Fibroblast of mammary gland (primary cell): Measurements from ENCODE around the gene HECTD2.

ENCODE experiments used
- DNase-seq: peaks from one replicate; pipeline ENCODE4 v3.0.0-alpha.2; 2010; ENCODE audit warnings: low read depth
- H3K4me3 ChIP-seq: 2 replicates; pipeline ENCODE4 v1.5.1; 2011; ENCODE audit warnings: low read depth, mild to moderate bottlenecking, low read length, moderate library complexity; ENCODE audit not compliant: control insufficient read depth
- TF ChIP-seq, protein P1 (sequence below): conservative IDR thresholded peaks from 2 replicates; pipeline ENCODE4 v1.5.1; 2011; ENCODE audit warnings: low read depth, low read length, inconsistent platforms; ENCODE audit not compliant: control insufficient read depth, insufficient read depth

Gene HECTD2

DNA sequence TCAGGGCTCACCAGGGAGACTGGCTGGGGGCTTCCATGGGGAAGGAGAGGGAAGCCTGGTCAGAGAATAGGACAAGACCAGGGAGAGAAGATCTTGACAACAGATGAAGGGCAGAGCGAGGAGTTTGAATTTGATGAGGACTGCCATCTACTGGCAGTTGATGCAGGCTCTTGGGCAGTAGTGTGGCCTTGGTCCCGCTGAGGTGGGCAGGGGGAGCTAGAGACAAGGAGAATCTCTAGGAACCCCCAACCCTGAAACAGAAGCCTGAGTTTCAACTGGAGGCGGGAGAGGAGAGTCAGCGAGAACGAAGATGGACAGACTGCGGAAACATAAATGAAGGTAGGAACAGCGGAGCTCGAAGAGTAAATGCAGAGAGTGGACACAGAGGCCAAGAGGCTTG, 141.7 kb downstream of the HECTD2 start:
- no peak overlapping the region for H3K4me3 ChIP-seq
- TF ChIP-seq, protein P1, sequence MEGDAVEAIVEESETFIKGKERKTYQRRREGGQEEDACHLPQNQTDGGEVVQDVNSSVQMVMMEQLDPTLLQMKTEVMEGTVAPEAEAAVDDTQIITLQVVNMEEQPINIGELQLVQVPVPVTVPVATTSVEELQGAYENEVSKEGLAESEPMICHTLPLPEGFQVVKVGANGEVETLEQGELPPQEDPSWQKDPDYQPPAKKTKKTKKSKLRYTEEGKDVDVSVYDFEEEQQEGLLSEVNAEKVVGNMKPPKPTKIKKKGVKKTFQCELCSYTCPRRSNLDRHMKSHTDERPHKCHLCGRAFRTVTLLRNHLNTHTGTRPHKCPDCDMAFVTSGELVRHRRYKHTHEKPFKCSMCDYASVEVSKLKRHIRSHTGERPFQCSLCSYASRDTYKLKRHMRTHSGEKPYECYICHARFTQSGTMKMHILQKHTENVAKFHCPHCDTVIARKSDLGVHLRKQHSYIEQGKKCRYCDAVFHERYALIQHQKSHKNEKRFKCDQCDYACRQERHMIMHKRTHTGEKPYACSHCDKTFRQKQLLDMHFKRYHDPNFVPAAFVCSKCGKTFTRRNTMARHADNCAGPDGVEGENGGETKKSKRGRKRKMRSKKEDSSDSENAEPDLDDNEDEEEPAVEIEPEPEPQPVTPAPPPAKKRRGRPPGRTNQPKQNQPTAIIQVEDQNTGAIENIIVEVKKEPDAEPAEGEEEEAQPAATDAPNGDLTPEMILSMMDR, result peak; percentile 80
- peak; percentile 72 for DNase-seq

DNA sequence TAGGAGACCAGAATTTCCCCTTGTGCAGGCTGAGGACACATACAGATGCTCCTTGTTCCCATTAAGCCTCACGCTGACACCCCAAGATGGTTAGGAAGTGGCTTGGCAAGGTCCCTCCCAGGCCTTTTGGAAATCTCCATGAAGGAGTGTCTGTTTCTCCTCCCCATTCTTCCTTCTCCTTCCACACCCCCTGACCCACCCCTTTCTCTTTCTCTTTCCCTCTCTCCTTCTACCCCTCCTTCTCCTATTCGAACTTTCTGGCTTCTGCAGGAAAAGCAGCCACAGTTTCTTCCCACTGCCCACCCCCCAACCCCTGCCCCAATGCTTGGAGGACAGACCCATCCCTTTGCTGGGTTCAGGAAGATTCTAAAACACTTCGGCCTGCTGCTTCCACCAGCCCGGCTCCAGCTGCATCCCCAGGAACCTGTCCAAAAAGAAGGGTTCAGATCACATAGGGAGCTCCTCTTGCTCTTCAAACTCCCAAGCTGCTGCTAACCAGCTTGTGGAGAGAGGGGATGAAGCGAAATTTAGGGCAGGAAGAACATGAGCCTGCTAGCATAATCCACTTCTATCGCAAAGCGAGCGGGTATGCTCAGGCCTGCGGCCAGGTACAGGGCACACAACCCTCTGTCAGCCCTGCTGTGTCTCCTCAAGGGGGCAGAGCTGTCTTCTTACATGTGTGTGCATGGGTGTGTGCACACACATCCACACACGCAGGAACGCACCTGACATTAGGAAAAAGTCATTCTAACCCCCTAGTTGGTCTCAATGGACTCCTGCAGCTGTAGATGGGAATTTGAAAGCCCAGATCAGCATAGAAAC, 142.3 kb downstream of the HECTD2 start:
- H3K4me3 ChIP-seq, result no peak overlapping the region
- DNase-seq, result peak; percentile 27
- TF ChIP-seq, protein P1, result peak; percentile 50

DNA sequence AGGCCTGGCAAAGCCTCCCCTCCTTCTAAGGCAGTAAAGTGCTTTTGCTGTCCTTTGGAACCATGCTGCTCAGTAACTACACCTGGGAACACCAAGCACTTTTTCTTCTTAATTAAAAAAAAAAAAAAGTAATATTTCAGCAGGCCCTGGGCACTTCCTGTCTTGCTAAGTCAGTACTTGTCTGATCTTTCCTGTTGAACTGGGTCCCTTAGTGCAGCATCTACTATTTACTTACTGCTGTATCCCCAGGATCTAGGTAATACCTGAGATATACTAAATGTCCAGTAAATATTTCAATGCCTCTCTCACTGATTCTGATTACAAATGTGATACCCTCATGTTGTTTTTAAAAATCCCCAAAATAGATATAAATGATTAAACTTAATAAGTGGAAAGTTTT, 145.3 kb downstream of the HECTD2 start:
- TF ChIP-seq, protein P1, result no peak
- DNase-seq, result no peak
- no peak overlapping the region for H3K4me3 ChIP-seq

- peak; percentile 34 for DNase-seq
- H3K4me3 ChIP-seq, result no peak overlapping the region
- TF ChIP-seq, protein P1, result no peak
Observed at GRCh38 chr10:91556691-91557566, 146.8 kb downstream of the HECTD2 start.

GRCh38 chr10:91557651-91558111, 147.5 kb downstream of the HECTD2 start:
- H3K4me3 ChIP-seq, result no peak overlapping the region
- TF ChIP-seq, protein P1, result no peak
- peak; percentile 29 for DNase-seq

DNA sequence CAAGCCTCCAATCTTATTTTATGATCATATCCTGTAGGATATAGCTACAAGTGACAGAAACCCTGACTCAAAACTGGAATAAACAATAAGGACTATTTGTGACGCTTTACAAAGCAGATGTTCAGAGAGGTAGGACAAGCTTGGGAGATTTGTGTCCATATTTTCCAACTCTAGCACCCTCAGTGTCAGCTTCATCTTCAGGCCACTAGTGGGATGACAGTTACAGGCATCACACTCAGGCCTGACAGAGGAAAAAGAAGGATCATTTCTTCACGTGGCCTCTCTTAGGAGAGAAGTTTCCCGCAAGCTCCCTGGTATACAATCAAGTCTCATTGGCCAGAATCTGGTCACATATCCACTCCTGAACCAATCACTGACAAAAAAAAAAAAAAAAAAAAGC, 148.3 kb downstream of the HECTD2 start:
- TF ChIP-seq, protein P1, result no peak
- no peak for DNase-seq
- no peak overlapping the region for H3K4me3 ChIP-seq
